Inflammatory macrophage treated with lipopolysaccharide for 4 hours (primary cell): ENCODE data around the gene CDKN1C.

Experiments
- DNase-seq: peaks from one replicate; pipeline ENCODE4 v3.0.0-alpha.2; 2020

CDKN1C gene

GRCh38 chr11:2904153-2905052, 18.8 kb upstream of the CDKN1C start:
- no peak for DNase-seq

DNA sequence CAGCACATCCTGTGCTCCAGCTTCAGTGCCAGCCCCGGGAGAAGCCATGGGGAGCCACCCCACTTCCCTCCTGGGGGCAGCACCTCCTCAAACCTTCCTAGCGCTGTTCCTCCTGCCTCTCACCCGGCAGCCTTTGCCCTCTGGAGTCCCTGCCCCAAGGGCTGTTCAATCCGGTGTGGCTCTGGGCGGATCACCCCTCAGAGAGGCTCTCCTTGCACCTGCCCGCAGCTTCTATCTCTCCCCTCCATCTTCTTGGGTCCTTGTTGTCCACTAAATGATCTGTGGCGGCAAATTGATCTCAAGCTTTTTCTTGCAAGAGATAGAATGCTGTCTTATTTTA, 18.1 kb upstream of the CDKN1C start:
- no peak for DNase-seq

- no peak for DNase-seq
Observed at GRCh38 chr11:2902784-2903671, 17.5 kb upstream of the CDKN1C start.

DNA sequence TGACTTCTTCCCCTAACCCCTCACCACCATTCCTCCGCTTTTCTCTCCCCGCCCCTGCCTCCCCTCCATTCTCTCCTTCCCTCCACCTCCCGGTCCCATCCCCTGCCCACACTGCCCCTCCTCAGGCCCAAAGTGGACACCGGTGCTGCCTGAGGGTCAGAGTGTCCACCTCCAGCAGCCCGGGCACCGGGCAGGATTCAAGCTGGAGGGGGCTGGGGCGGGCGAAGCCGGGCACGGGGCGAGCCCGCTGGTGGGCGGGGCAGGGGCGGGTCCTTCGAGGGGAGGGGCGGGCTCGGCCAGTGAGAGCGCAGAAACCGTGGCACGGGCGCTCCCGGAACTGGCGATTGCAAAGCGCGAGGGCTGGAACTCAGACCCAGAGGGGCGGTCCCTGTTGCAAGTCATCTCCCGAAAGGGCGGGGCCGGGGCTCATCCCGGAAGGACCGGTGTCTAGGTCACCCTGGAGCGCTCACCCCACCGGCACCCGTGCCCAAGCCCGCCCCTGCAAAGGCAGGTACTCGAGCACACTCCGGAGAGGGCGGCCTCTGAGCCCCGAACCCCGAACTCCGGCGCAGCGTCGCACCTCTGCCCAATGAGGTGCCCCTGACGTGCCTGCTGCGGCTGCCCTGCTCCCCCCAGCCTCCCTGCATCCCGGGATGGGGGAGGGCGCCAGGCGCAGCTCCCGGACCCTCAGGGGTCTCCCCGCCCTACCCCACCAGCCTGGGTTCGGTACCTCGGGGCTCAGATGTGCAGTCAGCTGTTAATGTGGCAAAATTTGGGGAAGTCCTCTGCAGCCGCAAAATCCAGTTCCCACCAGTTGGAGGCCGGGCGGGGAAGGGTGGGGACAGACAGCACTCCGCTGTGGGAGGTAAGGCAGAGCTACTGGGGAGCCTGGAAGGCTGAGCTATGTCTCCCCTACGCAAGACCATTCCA, 16.5 kb upstream of the CDKN1C start:
- peak; percentile 95 for DNase-seq

DNA sequence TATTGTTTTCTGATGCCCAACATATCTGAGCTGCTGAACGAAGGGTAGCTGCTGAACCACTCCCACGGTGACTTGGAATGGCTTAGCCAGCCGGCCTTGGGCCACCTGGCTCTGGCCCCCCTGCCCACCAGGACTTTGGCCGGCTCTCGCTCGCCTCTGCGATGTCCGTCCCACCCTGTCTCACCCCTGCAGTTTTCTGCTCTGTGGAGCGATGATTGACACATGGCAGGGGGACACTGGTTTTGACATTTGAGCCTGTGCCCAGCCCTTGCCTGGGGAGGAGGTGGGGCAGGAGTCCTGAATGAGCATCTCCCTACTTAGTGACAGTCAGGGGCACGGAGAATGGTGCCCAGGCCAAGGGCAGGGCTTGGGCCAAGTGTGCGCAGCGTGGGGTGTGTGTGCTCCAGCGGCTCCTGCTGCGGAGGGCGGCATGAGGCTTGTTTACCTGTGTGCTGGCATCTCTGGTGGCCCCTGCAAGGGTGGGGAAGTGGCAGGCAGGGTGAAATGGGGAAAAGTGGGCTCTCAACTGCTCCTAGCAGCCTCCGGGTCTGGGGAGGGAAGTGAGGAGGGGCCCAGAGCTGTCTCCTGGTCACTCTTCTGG, 15.7 kb upstream of the CDKN1C start:
- DNase-seq, result no peak

DNA sequence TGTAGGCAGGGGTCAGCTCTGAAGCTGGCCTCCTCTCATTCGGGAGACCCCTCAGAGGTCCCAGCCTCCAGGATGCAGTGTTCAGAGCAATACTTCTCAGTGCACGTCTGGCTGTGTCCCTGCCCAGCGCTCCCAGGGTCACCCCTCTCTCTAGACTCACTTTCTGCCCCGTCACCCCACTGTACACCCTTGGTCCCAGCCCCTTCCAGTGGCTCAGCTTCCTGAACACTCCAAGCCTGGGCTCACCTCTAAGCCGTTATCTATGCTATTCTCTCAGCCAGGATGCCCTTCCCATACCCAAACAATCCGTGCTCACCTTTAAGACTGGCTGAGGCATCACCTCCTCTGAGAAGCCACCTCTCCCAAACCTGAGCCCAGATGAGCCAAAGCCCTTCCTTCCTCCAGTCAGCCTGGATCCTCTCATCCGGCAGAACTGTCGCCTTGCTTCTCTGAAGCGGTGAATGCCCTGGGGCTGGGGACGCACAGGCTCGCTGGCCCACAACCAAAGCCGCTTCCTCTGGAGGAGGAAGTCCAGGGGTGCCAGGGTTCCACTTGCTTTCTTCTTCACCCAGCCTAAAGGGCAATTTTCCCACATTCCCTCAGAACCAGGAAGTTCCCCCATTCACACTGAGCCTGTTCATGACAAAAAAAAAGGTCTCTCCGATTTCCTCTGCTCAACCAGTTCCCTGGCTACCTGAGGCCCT, 13.7 kb upstream of the CDKN1C start:
- peak; percentile 54 for DNase-seq

DNA sequence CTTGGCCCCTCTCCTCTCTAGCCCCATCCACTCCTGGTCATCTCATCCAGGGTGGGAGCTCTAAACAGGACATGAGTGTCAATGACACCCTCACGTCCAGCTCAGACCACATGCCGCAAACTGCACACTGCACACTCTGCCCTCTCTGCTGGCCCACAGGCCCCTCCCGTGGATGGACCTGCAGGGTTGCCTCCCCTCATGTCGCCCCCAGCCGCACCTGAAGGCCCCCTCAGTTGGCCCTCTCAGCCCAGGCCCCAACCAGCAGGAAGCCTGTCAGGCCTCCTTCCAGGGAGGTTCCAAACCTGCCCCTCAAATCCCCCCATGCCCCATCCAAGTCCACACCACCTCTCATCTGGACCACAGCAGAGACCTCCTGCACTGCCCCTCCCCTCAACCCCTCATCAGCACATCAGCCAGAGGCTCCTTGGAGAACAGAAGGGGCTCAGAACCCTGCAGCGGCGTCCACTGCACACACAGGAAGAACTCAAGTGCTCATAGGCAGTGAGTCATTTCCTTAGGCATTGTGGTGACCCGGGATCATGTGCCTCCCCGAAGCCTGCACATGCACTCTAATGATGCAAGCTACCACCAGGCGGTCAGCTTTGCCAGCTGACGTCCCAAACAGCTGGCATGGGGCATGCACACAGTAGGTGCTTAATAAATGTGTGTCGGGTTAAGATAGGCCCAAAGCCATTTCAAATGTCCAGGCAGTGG, 12.9 kb upstream of the CDKN1C start:
- peak; percentile 93 for DNase-seq

DNA sequence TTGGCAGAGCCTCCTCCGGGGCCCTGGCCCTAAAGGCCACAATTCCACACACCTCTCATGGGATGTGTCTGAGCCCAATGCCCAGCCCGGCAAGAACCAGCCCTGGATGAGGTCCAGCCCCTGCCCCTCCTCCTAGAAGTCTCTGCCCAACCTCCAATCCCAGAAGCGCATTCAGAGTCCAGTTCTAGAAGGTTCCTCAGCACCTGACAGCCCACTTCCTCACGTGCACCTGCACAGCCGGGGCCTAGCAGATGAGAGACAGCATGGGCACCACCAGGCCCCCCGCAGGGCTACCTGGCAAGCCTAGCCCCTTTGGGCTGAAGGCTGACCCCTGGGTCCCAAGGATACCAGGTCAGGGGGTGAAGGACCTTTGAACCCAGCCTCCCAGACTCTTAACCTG, 11.5 kb upstream of the CDKN1C start:
- no peak for DNase-seq

- no peak for DNase-seq
Observed at GRCh38 chr11:2896047-2896446, 10.5 kb upstream of the CDKN1C start.

GRCh38 chr11:2893935-2894334, 8.4 kb upstream of the CDKN1C start:
- no peak for DNase-seq

DNA sequence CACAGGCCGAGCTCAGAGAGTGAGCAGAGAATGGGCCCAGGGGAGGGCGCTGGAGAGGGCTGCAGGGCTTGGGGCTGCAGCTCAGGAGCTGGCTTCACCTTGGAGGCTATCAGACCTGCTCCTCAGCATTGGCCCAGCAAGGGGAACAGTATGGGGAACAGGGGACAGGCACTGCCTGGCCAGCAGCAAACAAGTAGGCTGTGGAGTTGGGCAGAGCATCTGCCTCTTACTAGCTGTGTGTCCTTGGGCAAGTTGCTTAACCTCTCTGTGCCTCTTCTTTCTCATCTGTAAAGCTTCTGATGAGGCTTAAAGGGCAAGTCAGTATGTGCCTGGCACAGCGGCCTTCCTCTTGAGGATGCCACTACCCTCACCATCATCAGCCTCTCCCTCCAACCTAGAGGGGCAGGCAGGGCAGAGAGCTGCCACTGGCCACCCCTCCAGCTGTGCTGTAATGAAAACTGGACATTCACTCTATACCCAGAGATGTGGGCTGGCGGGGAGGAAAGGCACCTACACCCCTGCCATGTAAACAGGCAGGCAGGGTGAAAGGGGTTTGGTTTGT, 7.5 kb upstream of the CDKN1C start:
- DNase-seq, result peak; percentile 40

GRCh38 chr11:2892215-2892966, 6.8 kb upstream of the CDKN1C start:
- no peak for DNase-seq

- DNase-seq, result no peak
Observed at GRCh38 chr11:2891326-2892214, 6.0 kb upstream of the CDKN1C start.

DNA sequence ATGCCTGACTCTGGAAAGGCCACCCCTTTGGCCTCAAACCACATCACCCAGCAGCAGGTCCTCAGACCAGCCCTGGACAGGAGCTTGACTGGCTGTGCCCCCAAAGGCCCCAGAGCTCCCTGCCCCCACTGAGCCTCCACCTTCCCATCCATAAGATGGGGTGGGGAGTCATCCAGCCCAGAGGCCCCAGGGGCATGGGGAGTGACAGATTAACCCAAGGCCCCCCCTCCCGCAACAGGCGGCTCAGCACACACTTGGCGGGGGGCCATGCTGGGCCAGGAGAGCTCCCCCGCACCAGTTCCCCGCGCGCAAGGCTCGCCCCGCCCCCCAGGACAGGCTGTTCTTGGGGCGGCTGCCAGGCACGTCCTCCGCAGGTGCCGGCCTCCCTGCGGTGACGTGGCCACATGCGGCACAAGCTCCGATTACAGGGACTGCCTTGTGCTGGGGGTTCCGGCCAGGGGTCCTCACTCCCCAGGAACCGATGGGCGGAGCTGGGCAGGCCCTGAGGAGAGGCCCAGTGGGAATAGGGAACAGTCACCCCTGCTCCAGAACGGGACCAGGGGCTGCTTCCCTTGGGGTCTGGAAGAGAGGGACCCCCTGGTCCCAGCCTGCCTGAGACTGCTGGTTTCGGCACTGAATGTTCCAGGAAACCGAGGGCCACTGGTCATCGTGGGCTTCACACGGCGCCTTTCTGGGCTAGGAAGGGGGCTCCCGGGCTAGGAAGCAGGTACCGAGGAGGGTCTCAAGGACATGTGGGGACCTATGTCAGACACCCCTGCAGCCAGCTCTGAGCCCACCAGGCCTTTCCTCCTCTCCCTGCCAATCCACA, 5.1 kb upstream of the CDKN1C start:
- no peak for DNase-seq

GRCh38 chr11:2889362-2890273, 4.0 kb upstream of the CDKN1C start:
- DNase-seq, result no peak

DNA sequence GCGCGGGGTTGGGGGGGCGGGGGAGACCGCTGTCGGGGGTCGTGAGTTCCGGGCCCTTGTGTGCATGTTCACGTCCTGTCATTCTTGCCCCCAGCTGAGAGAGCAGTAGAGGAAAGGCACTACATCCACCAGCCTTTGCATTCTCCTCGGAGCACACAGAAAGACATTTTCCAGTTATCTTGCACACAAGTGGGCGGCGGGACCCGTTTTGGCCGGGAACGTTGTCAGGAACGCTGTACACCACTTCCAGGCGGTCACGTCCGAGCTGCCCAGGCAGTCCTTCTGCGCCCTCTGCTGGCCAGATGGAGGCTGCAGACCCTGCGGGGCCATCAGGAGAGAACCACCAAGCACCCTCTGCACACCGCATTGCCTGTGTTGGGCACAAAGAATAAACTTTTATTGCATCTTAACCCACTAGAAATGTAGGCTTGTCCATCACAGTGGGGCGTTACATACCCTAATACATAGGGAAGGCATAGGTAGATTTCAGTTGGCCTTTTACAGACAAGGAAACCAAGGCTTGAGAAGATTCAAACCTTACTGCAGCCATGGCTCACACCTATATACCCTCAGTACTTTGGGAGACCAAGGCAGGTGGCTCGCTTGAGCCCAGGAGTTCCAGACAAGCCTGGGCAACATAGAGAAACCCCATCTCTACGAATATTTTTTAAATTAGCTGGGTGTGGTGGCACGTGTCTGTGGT, 2.8 kb upstream of the CDKN1C start:
- DNase-seq, result peak; percentile 79
